Measurements from ENCODE around the gene ATP8B2. TPM values are rescaled to one million over a fixed set of nuclear protein-coding genes. Genes with fewer than 3 reads are reported as not detected.

The ATP8B2 gene
- total RNA-seq, 1 experiment from 2014 or later: 36.3 TPM

GRCh38 chr1:154351363-154352068 lies 26.2 kb downstream of the ATP8B2 start:
- ATAC-seq (no peak), DNase-seq (no peak)
- Histone ChIP-seq H3K9me2 (replicated peaks; ENCODE audit: low read length) (no peaks in the 10 kb centered on the region), H2AFZ (ENCODE audit: low read length) (no peak overlapping the region), H3K9ac (ENCODE audit: low read length) (no peak overlapping the region), H3F3A (ENCODE audit: low read length, unreplicated experiment) (no peaks in the 10 kb centered on the region), H3K4me3 (ENCODE audit: low read length) (no peak overlapping the region), H3K4me1 (ENCODE audit: insufficient read depth, low read length) (peaks cover 23% of the 10 kb centered on the region; the same call in 1 of the 2 replicates), H3K27ac (ENCODE audit: low read length) (no peak overlapping the region), H4K20me1 (ENCODE audit: low read length) (no peaks in the 10 kb centered on the region), H3K36me3 (ENCODE audit: low read depth, low read length) (0 out of 2 replicates have a peak, but pooled peaks cover under 1% of the 10 kb centered on the region), H3K9me3 (ENCODE audit: low read length) (no peaks in the 10 kb centered on the region), H3K4me2 (ENCODE audit: low read length) (no peak overlapping the region), H3K27me3 (ENCODE audit: low read length) (no peaks in the 10 kb centered on the region), H3K79me2 (ENCODE audit: low read length) (no peaks in the 10 kb centered on the region)
- intact Hi-C loops (cut with micrococcal nuclease): loop anchor here (2.0 kb wide), 1 partner anchor 127 kb away; no protein-coding TSS in a partner anchor
- TF ChIP-seq EZH2phosphoT487 (IDR thresholded peaks at IDR 0.05; ENCODE audit: borderline replicate concordance, low read length) (no peak), CTCF (conservative IDR thresholded peaks at IDR 0.05; ENCODE audit: low read depth, low read length) (no peak), EZH2 (IDR thresholded peaks at IDR 0.05; ENCODE audit: low read length, unreplicated experiment) (no peak)
- POLR2A ChIA-PET (ENCODE audit: unreplicated experiment): interaction anchor here (0.5 kb wide), 1 partner anchor 88 kb away, joined by 3 read pairs; no protein-coding TSS in a partner anchor
- CTCF ChIA-PET: interaction anchor here (1.2 kb wide), 1 partner anchor 17 kb away, joined by 3 read pairs; no protein-coding TSS in a partner anchor
- BruUV-seq (replicated peaks): no TSS peak

- intact Hi-C loops (cut with micrococcal nuclease): loop anchor here (2.0 kb wide), 1 partner anchor 127 kb away; no protein-coding TSS in a partner anchor
- Histone ChIP-seq H3K9me3 (ENCODE audit: low read length) (no peaks in the 10 kb centered on the region), H4K20me1 (ENCODE audit: low read length) (no peaks in the 10 kb centered on the region), H3K27me3 (ENCODE audit: low read length) (no peaks in the 10 kb centered on the region), H3K4me3 (ENCODE audit: low read length) (peak overlapping the region; percentile 69), H3K27ac (ENCODE audit: low read length) (no peak overlapping the region), H3F3A (ENCODE audit: low read length, unreplicated experiment) (no peaks in the 10 kb centered on the region), H2AFZ (ENCODE audit: low read length) (peak overlapping the region; percentile 90), H3K4me2 (ENCODE audit: low read length) (peak overlapping the region; percentile 93), H3K36me3 (ENCODE audit: low read depth, low read length) (no peaks in the 10 kb centered on the region), H3K4me1 (ENCODE audit: insufficient read depth, low read length) (peaks cover 20% of the 10 kb centered on the region; the same call in 1 of the 2 replicates), H3K9ac (ENCODE audit: low read length) (no peak overlapping the region), H3K79me2 (ENCODE audit: low read length) (no peaks in the 10 kb centered on the region), H3K9me2 (replicated peaks; ENCODE audit: low read length) (no peaks in the 10 kb centered on the region)
- CTCF ChIA-PET: interaction anchor here (0.6 kb wide), 1 partner anchor 14 kb away, joined by 7 read pairs; no protein-coding TSS in a partner anchor
- TF ChIP-seq EZH2 (IDR thresholded peaks at IDR 0.05; ENCODE audit: low read length, unreplicated experiment) (no peak), EZH2phosphoT487 (IDR thresholded peaks at IDR 0.05; ENCODE audit: borderline replicate concordance, low read length) (no peak), CTCF (conservative IDR thresholded peaks at IDR 0.05; ENCODE audit: low read depth, low read length) (no peak)
- DNase-seq (no peak), ATAC-seq (no peak)
- no TSS peak for BruUV-seq (replicated peaks)
- POLR2A ChIA-PET (ENCODE audit: unreplicated experiment): no interaction called here
Observed at GRCh38 chr1:154352245-154352580, 26.9 kb downstream of the ATP8B2 start.
